Measurements from ENCODE around the gene CCDC34.

The CCDC34 gene

GRCh38 chr11:27297616-27298015 is 65.4 kb downstream of the CCDC34 start:
- H3K4me3 ChIP-seq (ENCODE audit: control insufficient read depth, low read depth, low read length), result no peak overlapping the region
- no peak for DNase-seq (ENCODE audit: low read depth)
- TF ChIP-seq CTCF (IDR thresholded peaks at IDR 0.05; ENCODE audit: control insufficient read depth, insufficient read depth, low read depth, low read length, missing control alignments), result no peak

GRCh38 chr11:27296497-27296896 is 66.5 kb downstream of the CCDC34 start:
- TF ChIP-seq CTCF (IDR thresholded peaks at IDR 0.05; ENCODE audit: control insufficient read depth, insufficient read depth, low read depth, low read length, missing control alignments), result peak; percentile 74
- DNase-seq (ENCODE audit: low read depth), result peak; percentile 31

GRCh38 chr11:27295928-27296327 is 67.1 kb downstream of the CCDC34 start:
- H3K4me3 ChIP-seq (ENCODE audit: control insufficient read depth, low read depth, low read length), result no peak overlapping the region
- no peak for DNase-seq (ENCODE audit: low read depth)
- no peak for TF ChIP-seq CTCF (IDR thresholded peaks at IDR 0.05; ENCODE audit: control insufficient read depth, insufficient read depth, low read depth, low read length, missing control alignments)

More at GRCh38 chr11:27296497-27296896, 66.5 kb downstream of the CCDC34 start:
- no peak overlapping the region for H3K4me3 ChIP-seq (ENCODE audit: control insufficient read depth, low read depth, low read length)

- no peak for DNase-seq (ENCODE audit: low read depth)
- TF ChIP-seq CTCF (IDR thresholded peaks at IDR 0.05; ENCODE audit: control insufficient read depth, insufficient read depth, low read depth, low read length, missing control alignments), result no peak
- no peak overlapping the region for H3K4me3 ChIP-seq (ENCODE audit: control insufficient read depth, low read depth, low read length)
These were observed 68.4 kb downstream of the CCDC34 start for GRCh38 chr11:27294654-27295053.

- no peak for TF ChIP-seq CTCF (IDR thresholded peaks at IDR 0.05; ENCODE audit: control insufficient read depth, insufficient read depth, low read depth, low read length, missing control alignments)
- DNase-seq (ENCODE audit: low read depth), result peak; percentile 29
- H3K4me3 ChIP-seq (ENCODE audit: control insufficient read depth, low read depth, low read length), result no peak overlapping the region
These were observed 69.2 kb downstream of the CCDC34 start for GRCh38 chr11:27293515-27294417.

GRCh38 chr11:27292637-27293010 is 70.4 kb downstream of the CCDC34 start:
- no peak for TF ChIP-seq CTCF (IDR thresholded peaks at IDR 0.05; ENCODE audit: control insufficient read depth, insufficient read depth, low read depth, low read length, missing control alignments)
- no peak overlapping the region for H3K4me3 ChIP-seq (ENCODE audit: control insufficient read depth, low read depth, low read length)
- DNase-seq (ENCODE audit: low read depth), result no peak
